T-helper 1 cell treated with Interleukin-12 subunit alpha and Interleukin-12 subunit beta and Interleukin-4 antibody, amounts not matched to agents 30 ng/mL and 1 ng/mL, for 36 hours (primary cell): ENCODE results near the gene ZNF581. TPM values are rescaled to one million over a fixed set of nuclear protein-coding genes. Genes with fewer than 3 reads are reported as not detected.

Experiments used
- intact Hi-C: fragments of 100-400 bp; cut with micrococcal nuclease; formaldehyde crosslinking; loops from one replicate; pipeline ENCODE4 v1.15.1; 2024
- total RNA-seq: library from RNA; stranded (reverse); gene quantifications from 2 replicates; pipeline ENCODE4 v1.2.3, GENCODE V29; 2022

Gene ZNF581
- total RNA-seq, 1 donor from 2014 or later: 22.0 TPM

- intact Hi-C loops: no loop called here
Observed at GRCh38 chr19:55646889-55647731, 3.7 kb downstream of the ZNF581 start.

- intact Hi-C loops: no loop called here
Observed at GRCh38 chr19:55647732-55648584, 4.5 kb downstream of the ZNF581 start, which contains the start of gene CCDC106. TSS of gene CCDC106 (plus strand) at chr19:55648212. CDS start at chr19:55649047, 835 bp downstream.

GRCh38 chr19:55648585-55649267, 5.3 kb downstream of the ZNF581 start:
- intact Hi-C loops: no loop called here

- intact Hi-C loops: loop anchor here (10.0 kb wide), 1 partner anchor 885 kb away; the partner anchor contains the start of gene ZFP28
Observed at GRCh38 chr19:55649268-55650125, 6.0 kb downstream of the ZNF581 start.

- intact Hi-C loops: loop anchor here (10.0 kb wide), 1 partner anchor 885 kb away; the partner anchor contains the start of gene ZFP28
Observed at GRCh38 chr19:55650126-55650557, 6.7 kb downstream of the ZNF581 start.

GRCh38 chr19:55650602-55651230, 7.3 kb downstream of the ZNF581 start:
- intact Hi-C loops: loop anchor here (10.0 kb wide), 1 partner anchor 884 kb away; the partner anchor contains the start of gene ZFP28

GRCh38 chr19:55651236-55651635, 7.8 kb downstream of the ZNF581 start:
- intact Hi-C loops: loop anchor here (10.0 kb wide), 1 partner anchor 884 kb away; the partner anchor contains the start of gene ZFP28

- intact Hi-C loops: loop anchor here (1.0 to 10.0 kb wide), 3 partner anchors 9 to 882 kb away; partner anchors contain the start of genes ZFP28 and ZNF581
Observed at GRCh38 chr19:55652311-55653128, 9.1 kb downstream of the ZNF581 start.

GRCh38 chr19:55653651-55654322, 10.3 kb downstream of the ZNF581 start:
- intact Hi-C loops: loop anchor here (1.0 to 10.0 kb wide), 16 partner anchors 10 to 1781 kb away; partner anchors contain the start of genes EPN1, FIZ1, KMT5C and RPL28

GRCh38 chr19:55654323-55654867, 10.9 kb downstream of the ZNF581 start:
- intact Hi-C loops: loop anchor here (1.0 to 10.0 kb wide), 14 partner anchors 21 to 1780 kb away; partner anchors contain the start of genes EPN1, FIZ1, KMT5C and RPL28

GRCh38 chr19:55654868-55655647, 11.6 kb downstream of the ZNF581 start, which contains the start of gene U2AF2:
TSS of gene U2AF2 (plus strand) at chr19:55655035. CDS start at chr19:55655105, 70 bp downstream.
- intact Hi-C loops: loop anchor here (1.0 to 10.0 kb wide), 16 partner anchors 20 to 1780 kb away; partner anchors contain the start of genes CNOT3, EPN1, FIZ1 and KMT5C

GRCh38 chr19:55655648-55656040, 12.2 kb downstream of the ZNF581 start:
- intact Hi-C loops: loop anchor here (1.0 to 10.0 kb wide), 6 partner anchors 179 to 1779 kb away; partner anchors contain the start of genes CNOT3, ZFP28, ZNF628 and ZNF749

GRCh38 chr19:55656552-55656951, 13.1 kb downstream of the ZNF581 start:
- intact Hi-C loops: loop anchor here (10.0 kb wide), 1 partner anchor 878 kb away; the partner anchor contains the start of gene ZFP28

- intact Hi-C loops: loop anchor here (10.0 kb wide), 1 partner anchor 878 kb away; the partner anchor contains the start of gene ZFP28
Observed at GRCh38 chr19:55656988-55657747, 13.7 kb downstream of the ZNF581 start.

GRCh38 chr19:55658846-55659459, 15.5 kb downstream of the ZNF581 start:
- intact Hi-C loops: loop anchor here (10.0 kb wide), 1 partner anchor 876 kb away; the partner anchor contains the start of gene ZFP28
